HFF-Myc (cell line): ENCODE data around the gene GDF11.

Experiments
- DNase-seq: peaks from one replicate; pipeline ENCODE4 v3.0.0-alpha.2; 2011; ENCODE audit warnings: low read depth; ENCODE audit errors: extremely low read depth
- H3K4me3 ChIP-seq: replicated peaks from 2 replicates; pipeline ENCODE4 v1.5.1; 2011; ENCODE audit warnings: low read depth, mild to moderate bottlenecking, control low read depth, low read length
- CTCF ChIP-seq: IDR thresholded peaks from 2 replicates; pipeline ENCODE4 v1.5.1; 2012; ENCODE audit warnings: mild to moderate bottlenecking, low read depth, low read length, control low read depth; ENCODE audit errors: missing control alignments

The GDF11 gene

GRCh38 chr12:55728939-55729818, 13.7 kb upstream of the GDF11 start, which contains the start of gene CD63:
Gene CD63 (minus strand): TSS chr12:55729009. CDS start chr12:55728341, 668 bp downstream.
- no peak for TF ChIP-seq CTCF
- peak within 1 kb of the TSS; percentile 70 for H3K4me3 ChIP-seq
- peak; percentile 69 for DNase-seq

- DNase-seq, result no peak
- TF ChIP-seq CTCF, result no peak
- H3K4me3 ChIP-seq, result peak overlapping the region; percentile 70
Measured at GRCh38 chr12:55729819-55730818, 12.8 kb upstream of the GDF11 start.

GRCh38 chr12:55732288-55732687, 10.6 kb upstream of the GDF11 start:
- H3K4me3 ChIP-seq, result no peak overlapping the region
- DNase-seq, result no peak
- TF ChIP-seq CTCF, result no peak

GRCh38 chr12:55733021-55733555, 9.8 kb upstream of the GDF11 start:
- H3K4me3 ChIP-seq, result no peak overlapping the region
- DNase-seq, result no peak
- no peak for TF ChIP-seq CTCF

- no peak for DNase-seq
- no peak overlapping the region for H3K4me3 ChIP-seq
- TF ChIP-seq CTCF, result no peak
Measured at GRCh38 chr12:55733858-55734257, 9.1 kb upstream of the GDF11 start.

GRCh38 chr12:55734595-55734994, 8.3 kb upstream of the GDF11 start:
- no peak overlapping the region for H3K4me3 ChIP-seq
- no peak for DNase-seq
- TF ChIP-seq CTCF, result no peak
